ENCODE results near the gene C7orf33. TPM values are rescaled to one million over a fixed set of nuclear protein-coding genes. Genes with fewer than 3 reads are reported as not detected.

The C7orf33 gene
- total and polyA plus RNA-seq, 2 of the 13 experiments (the other 11 are each of a cell fraction or from before 2014, with no cell fraction given) = not detected

DNA sequence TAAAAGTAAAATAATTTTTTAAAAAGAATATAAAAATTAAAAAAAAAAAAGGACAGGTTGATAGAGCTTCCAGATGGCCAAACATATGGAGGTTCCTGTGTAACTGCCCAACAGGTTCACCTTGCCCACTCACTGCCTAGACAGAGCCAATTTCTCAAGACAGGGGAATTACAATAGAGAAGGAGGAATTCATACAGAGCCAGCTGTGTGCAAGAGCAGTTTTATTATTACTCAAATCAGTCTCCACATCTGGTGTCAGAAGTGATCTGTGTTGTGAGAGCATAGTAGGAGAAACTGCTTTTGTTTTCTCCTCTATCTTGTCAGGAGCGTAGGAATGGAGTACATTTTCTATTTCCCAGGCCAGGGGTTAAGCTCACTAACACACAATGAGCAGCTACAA is 31.0 kb downstream of the C7orf33 start:
- POLR2A ChIA-PET = no interaction called here
- intact Hi-C loops (cut with micrococcal nuclease; ENCODE audit: unreplicated experiment) = no loop called here
- no peak for ATAC-seq

More for the DNA sequence above, 31.0 kb downstream of the C7orf33 start:
- BruUV-seq (replicated peaks) = no TSS peak
- in situ Hi-C loops (cut with HindIII; ENCODE audit: extremely low pct_ligation_motif_present, low pct_unique_long_range_greater_than_20kb) = no loop called here
- no peak for TF ChIP-seq RARA (CRISPR knock-in tag; IDR thresholded peaks at IDR 0.05)
- TF ChIP-seq ZFP37 (CRISPR knock-in tag; IDR thresholded peaks at IDR 0.05; ENCODE audit: borderline replicate concordance) = no peak
- TF ChIP-seq ZNF430 (CRISPR knock-in tag; IDR thresholded peaks at IDR 0.05) = no peak
- TF ChIP-seq CBX1 (IDR thresholded peaks at IDR 0.05; ENCODE audit: low read depth) = no peak
- no peak for TF ChIP-seq RAD51 (IDR thresholded peaks at IDR 0.05; ENCODE audit: borderline replicate concordance)
- no peak for TF ChIP-seq SMAD1 (CRISPR knock-in tag; IDR thresholded peaks at IDR 0.05; ENCODE audit: borderline replicate concordance, low read depth)
- TF ChIP-seq ZNF577 (CRISPR knock-in tag; IDR thresholded peaks at IDR 0.05; ENCODE audit: borderline replicate concordance, low read depth) = no peak
- TF ChIP-seq, protein P1, sequence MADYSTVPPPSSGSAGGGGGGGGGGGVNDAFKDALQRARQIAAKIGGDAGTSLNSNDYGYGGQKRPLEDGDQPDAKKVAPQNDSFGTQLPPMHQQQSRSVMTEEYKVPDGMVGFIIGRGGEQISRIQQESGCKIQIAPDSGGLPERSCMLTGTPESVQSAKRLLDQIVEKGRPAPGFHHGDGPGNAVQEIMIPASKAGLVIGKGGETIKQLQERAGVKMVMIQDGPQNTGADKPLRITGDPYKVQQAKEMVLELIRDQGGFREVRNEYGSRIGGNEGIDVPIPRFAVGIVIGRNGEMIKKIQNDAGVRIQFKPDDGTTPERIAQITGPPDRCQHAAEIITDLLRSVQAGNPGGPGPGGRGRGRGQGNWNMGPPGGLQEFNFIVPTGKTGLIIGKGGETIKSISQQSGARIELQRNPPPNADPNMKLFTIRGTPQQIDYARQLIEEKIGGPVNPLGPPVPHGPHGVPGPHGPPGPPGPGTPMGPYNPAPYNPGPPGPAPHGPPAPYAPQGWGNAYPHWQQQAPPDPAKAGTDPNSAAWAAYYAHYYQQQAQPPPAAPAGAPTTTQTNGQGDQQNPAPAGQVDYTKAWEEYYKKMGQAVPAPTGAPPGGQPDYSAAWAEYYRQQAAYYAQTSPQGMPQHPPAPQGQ (CRISPR knock-in tag; IDR thresholded peaks at IDR 0.05; ENCODE audit: borderline replicate concordance) = no peak
- no peak for TF ChIP-seq NBN (conservative IDR thresholded peaks at IDR 0.05)
- no peak for TF ChIP-seq SMARCC2 (IDR thresholded peaks at IDR 0.05)
- no peak for TF ChIP-seq BRCA1 (CRISPR knock-in tag; IDR thresholded peaks at IDR 0.05)
- TF ChIP-seq HNRNPUL1 (IDR thresholded peaks at IDR 0.05; ENCODE audit: low read depth, low read length) = no peak
- no peak for TF ChIP-seq ZNF558 (CRISPR knock-in tag; IDR thresholded peaks at IDR 0.05; ENCODE audit: borderline replicate concordance)
- no peak for TF ChIP-seq ZFX (CRISPR knock-in tag; IDR thresholded peaks at IDR 0.05; ENCODE audit: low read depth)
- no peak for TF ChIP-seq ZNF746 (CRISPR knock-in tag; IDR thresholded peaks at IDR 0.05)
- no peak for TF ChIP-seq SP140L (CRISPR knock-in tag; IDR thresholded peaks at IDR 0.05; ENCODE audit: borderline replicate concordance)
- no peaks in the 10 kb centered on the region; the same call in 1 of the 2 replicates for H4K20me1 ChIP-seq (ENCODE audit: insufficient read depth, low read length)
- 86% methylated on average over 1 of the region's 1 CpG for WGBS (ENCODE audit: low lambda C conversion rate)
- H3K27ac ChIP-seq (ENCODE audit: extremely low read length, insufficient read depth, low read length) = no peak overlapping the region
- no peak overlapping the region for H3K4me3 ChIP-seq (replicated peaks in 1 of 3; ENCODE audit: insufficient read depth in 1 of 3, low read depth in 2 of 3, low read length in 3 of 3)
- no peak overlapping the region for H3K4me2 ChIP-seq (ENCODE audit: low read depth, low read length)
- H2AFZ ChIP-seq (ENCODE audit: low read length) = no peak overlapping the region
- H3K4me1 ChIP-seq (ENCODE audit: insufficient read depth, low read length) = peaks cover 11% of the 10 kb centered on the region
- no peaks in the 10 kb centered on the region for H3K79me2 ChIP-seq (ENCODE audit: insufficient read depth, low read length)
- DNase-seq (ENCODE audit: low spot score) (no peak), FAIRE-seq (no peak)
- no peaks in the 10 kb centered on the region for H3K36me3 ChIP-seq (replicated peaks in 1 of 2; ENCODE audit: control insufficient read depth in 1 of 2, insufficient read depth in 2 of 2, low read length in 2 of 2)
- H3K27me3 ChIP-seq (ENCODE audit: control insufficient read depth in 1 of 2, insufficient read depth in 2 of 2, low read length in 2 of 2) = peaks cover 0 to 3% of the 10 kb centered on the region in 2 experiments; a peak in 2 of 5 replicates
- no peaks in the 10 kb centered on the region for H3K9me3 ChIP-seq (ENCODE audit: low read length)
- no peak overlapping the region for H3K9ac ChIP-seq (ENCODE audit: insufficient read depth, low read depth, low read length)
- CTCF ChIA-PET (ENCODE audit: low intra/inter-chr PET ratio, low total read pairs) = no interaction called here
